Endothelial cell of umbilical vein (primary cell): Measurements from ENCODE around the gene ZNF567.
"Not testable (repeated sequence)": the region's sequence is repeated elsewhere in the genome, so short reads cannot be mapped to it uniquely, and the experiment has no call there.

Source experiments
- CTCF ChIP-seq, 2 donors: IDR thresholded peaks; 1 replicate in 1 of 2; 2 replicates in 1 of 2; pipeline ENCODE4 v1.5.1; 2011; ENCODE audit warnings: low read length in 2 of 2, mild to moderate bottlenecking in 2 of 2, moderate library complexity in 2 of 2, control low read depth in 1 of 2, inconsistent platforms in 1 of 2, low read depth in 1 of 2; ENCODE audit not compliant: insufficient read depth in 1 of 2; ENCODE audit errors: extremely low read depth in 1 of 2
- EZH2 ChIP-seq: IDR thresholded peaks from 2 replicates; pipeline ENCODE4 v1.6.1; 2012; ENCODE audit warnings: borderline replicate concordance, low read depth, mild to moderate bottlenecking, moderate library complexity, low read length, inconsistent platforms; ENCODE audit not compliant: severe bottlenecking
- FOS ChIP-seq: IDR thresholded peaks from 2 replicates; pipeline ENCODE4 v1.6.1; 2011; ENCODE audit warnings: mild to moderate bottlenecking, low read length, moderate library complexity, borderline replicate concordance; ENCODE audit not compliant: insufficient read depth
- GATA2 ChIP-seq: IDR thresholded peaks from 2 replicates; pipeline ENCODE4 v1.7.0; 2011; ENCODE audit warnings: low read depth, mild to moderate bottlenecking, moderate library complexity, mixed read lengths, low read length; ENCODE audit not compliant: insufficient read length, insufficient read depth
- JUN ChIP-seq: IDR thresholded peaks from 2 replicates; pipeline ENCODE4 v1.6.1; 2011; ENCODE audit warnings: borderline replicate concordance, low read depth; ENCODE audit not compliant: insufficient read length, insufficient read depth
- MAX ChIP-seq: IDR thresholded peaks from 2 replicates; pipeline ENCODE4 v1.6.1; 2011; ENCODE audit not compliant: insufficient read depth, insufficient read length
- MYC ChIP-seq: IDR thresholded peaks from one replicate; pipeline ENCODE4 v1.6.1; 2011; ENCODE audit warnings: mild to moderate bottlenecking, low read depth, low read length
- POLR2A ChIP-seq: IDR thresholded peaks from 2 replicates; pipeline ENCODE4 v1.6.1; 2012; ENCODE audit warnings: low read depth, mild to moderate bottlenecking, control low read depth, low read length
- POLR2AphosphoS5 ChIP-seq: IDR thresholded peaks from 2 replicates; pipeline ENCODE4 v1.6.1; 2012; ENCODE audit warnings: low read depth, mild to moderate bottlenecking, control low read depth, low read length, moderate library complexity; ENCODE audit not compliant: insufficient read depth

- TF ChIP-seq CTCF (IDR thresholded peaks at IDR 0.05; ENCODE audit: extremely low read depth in 1 of 2, insufficient read depth in 1 of 2, low read depth in 1 of 2, low read length in 2 of 2); EZH2; POLR2A; POLR2AphosphoS5; FOS; MYC; GATA2; MAX; JUN: not testable (repeated sequence)
These were observed 48.8 kb downstream of the ZNF567 start for GRCh38 chr19:36736166-36736565.
